Lower leg skin (tissue), 3 donors: ENCODE data around the gene OTUD6A.

ENCODE experiments used
- CTCF ChIP-seq, 3 donors: fragments of 450-650 bp; IDR thresholded peaks; one replicate each; pipeline ENCODE4 v1.5.1; 2016; ENCODE audit warnings: antibody characterized with exemption in 3 of 3, mild to moderate bottlenecking in 3 of 3, moderate library complexity in 2 of 3
- POLR2A ChIP-seq, 2 donors: fragments of 450-650 bp; IDR thresholded peaks; one replicate each; pipeline ENCODE4 v1.6.1; 2016 to 2017; ENCODE audit warnings: antibody characterized with exemption in 2 of 2, mild to moderate bottlenecking in 1 of 2, moderate library complexity in 1 of 2

GRCh38 chrX:70089604-70090297 lies 27.5 kb downstream of the OTUD6A start:
- TF ChIP-seq CTCF (IDR thresholded peaks at IDR 0.05): no peak
- TF ChIP-seq POLR2A (IDR thresholded peaks at IDR 0.05): no peak
